ENCODE measurements around the gene ASB16. TPM values are rescaled to one million over a fixed set of nuclear protein-coding genes. Genes with fewer than 3 reads are reported as not detected.

The ASB16 gene
- polyA plus RNA-seq, 1 experiment: not detected

GRCh38 chr17:44197980-44198720, 27.6 kb downstream of the ASB16 start:
- POLR2A ChIA-PET: interaction anchor here (2.2 to 2.8 kb wide), 3 partner anchors 8 to 12 kb away, joined by 9 to 18 read pairs (median 14); partner anchors contain the start of gene TMUB2

GRCh38 chr17:44198721-44199552, 28.4 kb downstream of the ASB16 start:
- Histone ChIP-seq H3K4me3 (ENCODE audit: low read depth, low read length) (peak overlapping the region; percentile 78), H3K27ac (ENCODE audit: low read depth, low read length) (peak overlapping the region; percentile 78), H3K27me3 (ENCODE audit: control insufficient read depth, insufficient read depth, low read length) (no peaks in the 10 kb centered on the region), H3K9me3 (ENCODE audit: control insufficient read depth, insufficient read depth, low read length) (no peaks in the 10 kb centered on the region)
- ChIA-PET CTCF (interaction anchor here (1.0 to 1.1 kb wide), 2 partner anchors 11 to 147 kb away, joined by 5 to 6 read pairs; no protein-coding TSS in a partner anchor), POLR2A (interaction anchor here (0.9 to 2.8 kb wide), 5 partner anchors 9 to 77 kb away, joined by 4 to 18 read pairs (median 9); partner anchors contain the start of gene TMUB2)
- TF ChIP-seq, protein P1, sequence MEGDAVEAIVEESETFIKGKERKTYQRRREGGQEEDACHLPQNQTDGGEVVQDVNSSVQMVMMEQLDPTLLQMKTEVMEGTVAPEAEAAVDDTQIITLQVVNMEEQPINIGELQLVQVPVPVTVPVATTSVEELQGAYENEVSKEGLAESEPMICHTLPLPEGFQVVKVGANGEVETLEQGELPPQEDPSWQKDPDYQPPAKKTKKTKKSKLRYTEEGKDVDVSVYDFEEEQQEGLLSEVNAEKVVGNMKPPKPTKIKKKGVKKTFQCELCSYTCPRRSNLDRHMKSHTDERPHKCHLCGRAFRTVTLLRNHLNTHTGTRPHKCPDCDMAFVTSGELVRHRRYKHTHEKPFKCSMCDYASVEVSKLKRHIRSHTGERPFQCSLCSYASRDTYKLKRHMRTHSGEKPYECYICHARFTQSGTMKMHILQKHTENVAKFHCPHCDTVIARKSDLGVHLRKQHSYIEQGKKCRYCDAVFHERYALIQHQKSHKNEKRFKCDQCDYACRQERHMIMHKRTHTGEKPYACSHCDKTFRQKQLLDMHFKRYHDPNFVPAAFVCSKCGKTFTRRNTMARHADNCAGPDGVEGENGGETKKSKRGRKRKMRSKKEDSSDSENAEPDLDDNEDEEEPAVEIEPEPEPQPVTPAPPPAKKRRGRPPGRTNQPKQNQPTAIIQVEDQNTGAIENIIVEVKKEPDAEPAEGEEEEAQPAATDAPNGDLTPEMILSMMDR (IDR thresholded peaks at IDR 0.05; ENCODE audit: low read depth, low read length): no peak
- no peak for DNase-seq (ENCODE audit: low read depth, low spot score)

More at GRCh38 chr17:44197980-44198720, 27.6 kb downstream of the ASB16 start:
- DNase-seq (ENCODE audit: low read depth, low spot score): no peak
- TF ChIP-seq, protein P1 (IDR thresholded peaks at IDR 0.05; ENCODE audit: low read depth, low read length): peak; percentile 21; the same call in 1 of the 2 replicates
- Histone ChIP-seq H3K9me3 (ENCODE audit: control insufficient read depth, insufficient read depth, low read length) (no peaks in the 10 kb centered on the region), H3K4me3 (ENCODE audit: low read depth, low read length) (peak overlapping the region; percentile 78), H3K27me3 (ENCODE audit: control insufficient read depth, insufficient read depth, low read length) (no peaks in the 10 kb centered on the region), H3K27ac (ENCODE audit: low read depth, low read length) (peak overlapping the region; percentile 78)
- CTCF ChIA-PET: interaction anchor here (1.0 to 1.1 kb wide), 2 partner anchors 12 to 147 kb away, joined by 5 to 6 read pairs; no protein-coding TSS in a partner anchor

GRCh38 chr17:44199553-44200477, 29.3 kb downstream of the ASB16 start, which contains the start of gene ATXN7L3:
Gene ATXN7L3 (minus strand): TSS chr17:44199884. CDS start chr17:44198070, 1,814 bp downstream.
- peak within 1 kb of the TSS; percentile 78 for H3K4me3 ChIP-seq (ENCODE audit: low read depth, low read length)
- CTCF ChIA-PET: no interaction called here
- H3K27me3 ChIP-seq (ENCODE audit: control insufficient read depth, insufficient read depth, low read length): no peaks in the 10 kb centered on the region
- POLR2A ChIA-PET: interaction anchor here (0.9 to 2.8 kb wide), 5 partner anchors 10 to 76 kb away, joined by 4 to 18 read pairs (median 9); partner anchors contain the start of gene TMUB2
- TF ChIP-seq, protein P1 (IDR thresholded peaks at IDR 0.05; ENCODE audit: low read depth, low read length): no peak
- H3K27ac ChIP-seq (ENCODE audit: low read depth, low read length): peak within 1 kb of the TSS; percentile 89
- DNase-seq (ENCODE audit: low read depth, low spot score): peak; percentile 95
- no peaks in the 10 kb centered on the region for H3K9me3 ChIP-seq (ENCODE audit: control insufficient read depth, insufficient read depth, low read length)

- TF ChIP-seq, protein P1 (IDR thresholded peaks at IDR 0.05; ENCODE audit: low read depth, low read length): no peak
- POLR2A ChIA-PET: interaction anchor here (2.2 kb wide), 1 partner anchor 10 kb away, joined by 9 read pairs; no protein-coding TSS in a partner anchor
- no peak for DNase-seq (ENCODE audit: low read depth, low spot score)
- Histone ChIP-seq H3K27ac (ENCODE audit: low read depth, low read length) (peak overlapping the region; percentile 89), H3K9me3 (ENCODE audit: control insufficient read depth, insufficient read depth, low read length) (no peaks in the 10 kb centered on the region), H3K4me3 (ENCODE audit: low read depth, low read length) (peak overlapping the region; percentile 71), H3K27me3 (ENCODE audit: control insufficient read depth, insufficient read depth, low read length) (no peaks in the 10 kb centered on the region)
- CTCF ChIA-PET: interaction anchor here (0.6 to 1.6 kb wide), 2 partner anchors 9 to 875 kb away, joined by 5 to 9 read pairs; no protein-coding TSS in a partner anchor
These were observed 30.1 kb downstream of the ASB16 start for GRCh38 chr17:44200478-44201155.
